Osteocyte (in vitro differentiated cells): ENCODE measurements around the gene TMC3. TPM values are rescaled to one million over a fixed set of nuclear protein-coding genes. Genes with fewer than 3 reads are reported as not detected.
A peak's percentile ranks its signal among the peaks of the same experiment; 100 is the strongest.

Experiments used
- DNase-seq: peaks from one replicate; pipeline ENCODE4 v3.0.0; 2021; ENCODE audit warnings: mixed read lengths; ENCODE audit not compliant: unreplicated experiment; ENCODE audit errors: extremely low spot score
- H3K27ac Mint-ChIP-seq: one replicate; pipeline ENCODE4 v1.8.0; 2021; ENCODE audit warnings: mild to moderate bottlenecking, mixed read lengths; ENCODE audit not compliant: unreplicated experiment
- H3K27me3 Mint-ChIP-seq: one replicate; pipeline ENCODE4 v1.8.0; 2021; ENCODE audit warnings: mixed read lengths; ENCODE audit not compliant: unreplicated experiment
- H3K36me3 Mint-ChIP-seq: one replicate; pipeline ENCODE4 v1.8.0; 2021; ENCODE audit warnings: mixed read lengths; ENCODE audit not compliant: unreplicated experiment
- H3K4me1 Mint-ChIP-seq: one replicate; pipeline ENCODE4 v1.8.0; 2021; ENCODE audit warnings: mixed read lengths; ENCODE audit not compliant: unreplicated experiment
- H3K4me3 Mint-ChIP-seq: one replicate; pipeline ENCODE4 v1.8.0; 2021; ENCODE audit warnings: mild to moderate bottlenecking, moderate library complexity, mixed read lengths; ENCODE audit not compliant: unreplicated experiment
- H3K9me3 Mint-ChIP-seq: one replicate; pipeline ENCODE4 v1.8.0; 2021; ENCODE audit warnings: mixed read lengths; ENCODE audit not compliant: unreplicated experiment
- total RNA-seq: library from RNA; stranded (reverse); gene quantifications from 2 replicates; pipeline ENCODE4 v1.2.1, GENCODE V29; 2021
- TF ChIP-seq, protein P1 (sequence below): fragments of 200-600 bp; sonication (generic); IDR thresholded peaks from 2 replicates; pipeline ENCODE4 v1.5.0; 2021; ENCODE audit warnings: antibody characterized with exemption, mild to moderate bottlenecking, moderate library complexity

The TMC3 gene
- total RNA-seq, 1 donor from 2014 or later, result not detected

DNA sequence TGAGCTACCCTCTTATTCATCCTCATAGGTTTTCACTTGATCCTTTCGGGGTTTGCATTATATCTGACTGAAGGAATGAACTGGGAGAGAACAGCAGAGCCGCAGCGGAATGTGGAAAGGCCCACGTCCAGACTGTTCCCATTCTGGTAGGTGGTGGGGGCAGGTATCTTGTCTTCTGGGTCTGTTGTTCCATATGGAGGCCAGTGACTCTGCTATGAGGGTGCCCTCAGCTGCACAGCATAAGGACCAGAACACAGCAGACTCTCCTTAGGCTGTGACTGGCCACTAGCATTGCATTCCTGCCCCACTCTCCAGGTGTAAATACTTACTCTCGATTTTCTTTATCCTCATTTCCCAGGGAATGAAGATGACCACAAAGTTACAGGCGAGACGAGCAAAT lies 12.1 kb downstream of the TMC3 start:
- DNase-seq, result peak; percentile 46

DNA sequence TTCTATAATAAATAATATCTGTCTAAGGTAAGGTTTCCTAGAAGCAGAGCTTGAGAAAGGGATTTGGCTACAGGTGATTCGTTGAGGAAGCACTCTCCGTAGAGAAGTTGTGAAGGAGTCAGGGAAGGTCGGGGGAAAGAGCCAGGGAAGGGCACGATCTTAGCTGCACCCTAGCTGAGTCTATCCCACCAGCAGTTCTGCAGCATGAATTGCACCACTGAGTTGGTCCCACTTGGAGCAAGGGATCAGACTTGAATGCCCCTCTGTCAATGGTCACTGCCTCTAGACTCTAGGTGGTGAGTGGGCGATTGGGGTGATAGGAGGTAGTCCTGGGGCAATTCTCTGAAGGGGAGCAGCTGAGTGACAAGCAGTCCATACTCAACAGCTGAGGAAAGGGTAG lies 13.5 kb downstream of the TMC3 start:
- H3K27ac Mint-ChIP-seq, result no peak overlapping the region

More for the DNA sequence above, 12.1 kb downstream of the TMC3 start:
- H3K27ac Mint-ChIP-seq, result no peak overlapping the region
- no peaks in the 10 kb centered on the region for H3K36me3 Mint-ChIP-seq
- H3K9me3 Mint-ChIP-seq, result no peaks in the 10 kb centered on the region
- no peaks in the 10 kb centered on the region for H3K4me1 Mint-ChIP-seq
- TF ChIP-seq, protein P1, sequence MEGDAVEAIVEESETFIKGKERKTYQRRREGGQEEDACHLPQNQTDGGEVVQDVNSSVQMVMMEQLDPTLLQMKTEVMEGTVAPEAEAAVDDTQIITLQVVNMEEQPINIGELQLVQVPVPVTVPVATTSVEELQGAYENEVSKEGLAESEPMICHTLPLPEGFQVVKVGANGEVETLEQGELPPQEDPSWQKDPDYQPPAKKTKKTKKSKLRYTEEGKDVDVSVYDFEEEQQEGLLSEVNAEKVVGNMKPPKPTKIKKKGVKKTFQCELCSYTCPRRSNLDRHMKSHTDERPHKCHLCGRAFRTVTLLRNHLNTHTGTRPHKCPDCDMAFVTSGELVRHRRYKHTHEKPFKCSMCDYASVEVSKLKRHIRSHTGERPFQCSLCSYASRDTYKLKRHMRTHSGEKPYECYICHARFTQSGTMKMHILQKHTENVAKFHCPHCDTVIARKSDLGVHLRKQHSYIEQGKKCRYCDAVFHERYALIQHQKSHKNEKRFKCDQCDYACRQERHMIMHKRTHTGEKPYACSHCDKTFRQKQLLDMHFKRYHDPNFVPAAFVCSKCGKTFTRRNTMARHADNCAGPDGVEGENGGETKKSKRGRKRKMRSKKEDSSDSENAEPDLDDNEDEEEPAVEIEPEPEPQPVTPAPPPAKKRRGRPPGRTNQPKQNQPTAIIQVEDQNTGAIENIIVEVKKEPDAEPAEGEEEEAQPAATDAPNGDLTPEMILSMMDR, result no peak
- H3K4me3 Mint-ChIP-seq, result no peak overlapping the region
- H3K27me3 Mint-ChIP-seq, result peaks cover 34% of the 10 kb centered on the region

DNA sequence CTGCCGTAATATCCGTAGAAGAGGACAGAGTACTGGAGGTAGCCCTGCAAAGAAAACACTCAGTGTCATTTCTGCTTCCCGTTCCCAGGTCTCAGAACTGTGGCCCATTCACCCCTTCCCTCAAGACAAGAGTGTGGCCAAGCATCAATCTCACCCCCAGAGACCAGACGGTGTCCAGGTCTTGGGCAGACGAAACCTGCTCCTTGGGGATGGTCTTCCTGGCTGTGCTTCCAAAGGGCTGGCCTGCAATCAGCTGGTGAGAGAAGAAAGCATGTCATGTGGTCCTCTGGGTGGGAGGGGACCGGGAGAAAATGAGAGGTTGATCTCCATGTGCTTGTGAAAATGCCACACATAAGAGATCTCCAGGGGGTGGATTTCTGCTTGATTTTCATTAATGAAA lies 15.8 kb downstream of the TMC3 start:
- Mint-ChIP-seq H3K36me3 (no peaks in the 10 kb centered on the region), H3K4me1 (no peaks in the 10 kb centered on the region), H3K9me3 (no peaks in the 10 kb centered on the region), H3K27me3 (peaks cover 41% of the 10 kb centered on the region), H3K4me3 (no peak overlapping the region), H3K27ac (no peak overlapping the region)
- TF ChIP-seq, protein P1, result no peak
- peak; percentile 46 for DNase-seq

More for the DNA sequence above, 13.5 kb downstream of the TMC3 start:
- DNase-seq, result peak; percentile 60
- Mint-ChIP-seq H3K36me3 (no peaks in the 10 kb centered on the region), H3K4me1 (no peaks in the 10 kb centered on the region), H3K27me3 (peaks cover 34% of the 10 kb centered on the region), H3K4me3 (no peak overlapping the region), H3K9me3 (no peaks in the 10 kb centered on the region)
- TF ChIP-seq, protein P1, result no peak

DNA sequence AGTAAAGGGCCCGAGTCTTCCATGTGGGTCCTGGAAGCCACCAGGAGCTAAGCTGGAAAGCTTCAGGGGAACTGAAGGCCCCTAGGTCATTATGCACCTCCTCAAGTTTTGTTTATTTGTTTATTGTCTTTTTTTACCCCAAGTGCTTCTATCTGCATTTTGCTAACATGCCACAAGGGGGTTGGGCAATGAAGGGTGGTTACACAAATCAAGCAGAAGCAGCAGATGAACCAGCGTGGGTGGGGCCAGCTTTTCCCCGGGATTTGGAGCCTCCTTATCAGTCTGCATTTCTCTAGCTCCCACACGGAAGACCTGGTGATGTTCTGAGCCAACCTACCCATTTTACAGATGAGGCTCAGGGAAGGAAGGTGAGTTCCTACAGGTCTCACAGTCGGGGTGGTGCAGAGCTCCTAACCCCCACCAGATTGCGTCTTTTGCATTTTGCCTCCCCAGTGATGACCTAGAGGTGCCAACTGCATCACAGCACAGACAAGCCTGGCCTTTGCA lies 16.8 kb downstream of the TMC3 start:
- TF ChIP-seq, protein P1, result no peak
- no peaks in the 10 kb centered on the region for H3K4me1 Mint-ChIP-seq
- no peaks in the 10 kb centered on the region for H3K9me3 Mint-ChIP-seq
- H3K36me3 Mint-ChIP-seq, result no peaks in the 10 kb centered on the region
- no peak overlapping the region for H3K4me3 Mint-ChIP-seq
- H3K27me3 Mint-ChIP-seq, result peaks cover 41% of the 10 kb centered on the region
- DNase-seq, result peak; percentile 56
- H3K27ac Mint-ChIP-seq, result no peak overlapping the region

DNA sequence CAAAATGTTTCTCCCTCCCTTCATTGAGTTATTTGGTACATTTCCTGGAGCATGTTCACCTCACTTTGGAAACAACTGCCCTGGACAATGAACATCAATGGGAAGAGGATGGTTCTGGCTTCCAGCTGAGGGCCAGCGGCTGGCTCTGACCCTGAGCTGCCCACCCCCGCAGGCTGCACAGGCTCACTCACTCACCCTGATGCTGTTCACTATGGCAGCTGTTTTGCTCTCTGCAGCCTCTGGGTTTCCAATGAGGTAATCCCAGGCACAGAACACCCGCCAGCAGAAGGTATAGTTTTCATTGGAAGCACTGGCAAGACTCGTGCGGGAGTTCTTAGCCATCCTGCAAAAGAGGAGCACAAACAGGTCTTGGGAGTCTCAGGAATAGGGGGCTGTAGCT lies 17.8 kb downstream of the TMC3 start:
- H3K4me3 Mint-ChIP-seq, result no peak overlapping the region
- TF ChIP-seq, protein P1, result no peak
- no peaks in the 10 kb centered on the region for H3K36me3 Mint-ChIP-seq
- peaks cover 41% of the 10 kb centered on the region for H3K27me3 Mint-ChIP-seq
- H3K27ac Mint-ChIP-seq, result no peak overlapping the region
- DNase-seq, result peak; percentile 78
- H3K9me3 Mint-ChIP-seq, result no peaks in the 10 kb centered on the region
- H3K4me1 Mint-ChIP-seq, result no peaks in the 10 kb centered on the region
